Liver (tissue), 3 donors: ENCODE data around the gene RASA1.

Experiments
- EGR1 ChIP-seq, 2 donors: IDR thresholded peaks; 2 replicates each; pipeline ENCODE4 v1.6.1; 2016 to 2018; ENCODE audit warnings: antibody characterized with exemption in 2 of 2, low read depth in 2 of 2
- JUND ChIP-seq, 2 donors: IDR thresholded peaks; 2 replicates each; pipeline ENCODE4 v1.6.1; 2016; ENCODE audit warnings: antibody characterized with exemption in 2 of 2
- RAD21 ChIP-seq, 2 donors: IDR thresholded peaks; 2 replicates each; pipeline ENCODE4 v1.6.1; 2016; ENCODE audit warnings: antibody characterized with exemption in 2 of 2, mild to moderate bottlenecking in 2 of 2
- RXRA ChIP-seq, 2 donors: IDR thresholded peaks; 2 replicates each; pipeline ENCODE4 v1.6.1; 2017 to 2018; ENCODE audit warnings: antibody characterized with exemption in 2 of 2, mild to moderate bottlenecking in 1 of 2
- TAF1 ChIP-seq: conservative IDR thresholded peaks from 2 replicates; pipeline ENCODE4 v1.6.1; 2016; ENCODE audit warnings: antibody characterized with exemption, mild to moderate bottlenecking
- YY1 ChIP-seq: IDR thresholded peaks from 2 replicates; pipeline ENCODE4 v1.6.1; 2016; ENCODE audit warnings: antibody characterized with exemption, mild to moderate bottlenecking
- TF ChIP-seq, protein P1 (sequence below): fragments of 150-350 bp; IDR thresholded peaks from 2 replicates; pipeline ENCODE4 v1.5.1; 2017; ENCODE audit warnings: improper control_type of control experiment, low read depth, low read length; ENCODE audit not compliant: missing input control
- donor health status: healthy.
- donor health status: healthy.

DNA sequence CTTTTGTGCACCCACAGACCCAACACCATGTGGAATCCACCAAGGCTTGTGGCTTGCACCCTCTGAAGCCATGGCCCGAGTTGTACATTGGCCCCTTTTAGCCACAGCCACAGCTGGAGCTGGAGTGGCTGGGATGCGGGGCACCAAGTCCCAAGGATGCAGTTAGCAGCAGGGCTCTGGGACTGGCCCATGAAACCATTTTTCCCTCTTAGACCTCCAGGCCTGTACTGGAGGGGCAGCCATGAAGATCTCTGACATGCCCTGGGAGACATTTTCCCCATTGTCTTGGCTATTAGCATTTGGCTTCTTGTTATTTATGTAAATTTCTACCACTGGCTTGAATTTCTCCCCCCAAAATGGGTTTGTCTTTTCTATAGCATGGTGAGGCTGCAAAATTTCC is 51.8 kb downstream of the RASA1 start:
- TF ChIP-seq, protein P1, sequence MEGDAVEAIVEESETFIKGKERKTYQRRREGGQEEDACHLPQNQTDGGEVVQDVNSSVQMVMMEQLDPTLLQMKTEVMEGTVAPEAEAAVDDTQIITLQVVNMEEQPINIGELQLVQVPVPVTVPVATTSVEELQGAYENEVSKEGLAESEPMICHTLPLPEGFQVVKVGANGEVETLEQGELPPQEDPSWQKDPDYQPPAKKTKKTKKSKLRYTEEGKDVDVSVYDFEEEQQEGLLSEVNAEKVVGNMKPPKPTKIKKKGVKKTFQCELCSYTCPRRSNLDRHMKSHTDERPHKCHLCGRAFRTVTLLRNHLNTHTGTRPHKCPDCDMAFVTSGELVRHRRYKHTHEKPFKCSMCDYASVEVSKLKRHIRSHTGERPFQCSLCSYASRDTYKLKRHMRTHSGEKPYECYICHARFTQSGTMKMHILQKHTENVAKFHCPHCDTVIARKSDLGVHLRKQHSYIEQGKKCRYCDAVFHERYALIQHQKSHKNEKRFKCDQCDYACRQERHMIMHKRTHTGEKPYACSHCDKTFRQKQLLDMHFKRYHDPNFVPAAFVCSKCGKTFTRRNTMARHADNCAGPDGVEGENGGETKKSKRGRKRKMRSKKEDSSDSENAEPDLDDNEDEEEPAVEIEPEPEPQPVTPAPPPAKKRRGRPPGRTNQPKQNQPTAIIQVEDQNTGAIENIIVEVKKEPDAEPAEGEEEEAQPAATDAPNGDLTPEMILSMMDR = no peak
- TF ChIP-seq JUND (IDR thresholded peaks at IDR 0.05) (no peak), EGR1 (IDR thresholded peaks at IDR 0.05; ENCODE audit: low read depth in 2 of 2) (no peak), TAF1 (no peak), RXRA (IDR thresholded peaks at IDR 0.05) (no peak), YY1 (no peak), RAD21 (IDR thresholded peaks at IDR 0.05) (no peak)
